NCI-H2196 treated with DMSO at 0.1 percent for 48 hours (cell line): ENCODE results near the gene DMD.

Source experiments
- DNase-seq: peaks from one replicate; lab custom pipeline; 2025; ENCODE audit not compliant: unreplicated experiment; lab: John Stamatoyannopoulos, UW

Gene DMD

DNA sequence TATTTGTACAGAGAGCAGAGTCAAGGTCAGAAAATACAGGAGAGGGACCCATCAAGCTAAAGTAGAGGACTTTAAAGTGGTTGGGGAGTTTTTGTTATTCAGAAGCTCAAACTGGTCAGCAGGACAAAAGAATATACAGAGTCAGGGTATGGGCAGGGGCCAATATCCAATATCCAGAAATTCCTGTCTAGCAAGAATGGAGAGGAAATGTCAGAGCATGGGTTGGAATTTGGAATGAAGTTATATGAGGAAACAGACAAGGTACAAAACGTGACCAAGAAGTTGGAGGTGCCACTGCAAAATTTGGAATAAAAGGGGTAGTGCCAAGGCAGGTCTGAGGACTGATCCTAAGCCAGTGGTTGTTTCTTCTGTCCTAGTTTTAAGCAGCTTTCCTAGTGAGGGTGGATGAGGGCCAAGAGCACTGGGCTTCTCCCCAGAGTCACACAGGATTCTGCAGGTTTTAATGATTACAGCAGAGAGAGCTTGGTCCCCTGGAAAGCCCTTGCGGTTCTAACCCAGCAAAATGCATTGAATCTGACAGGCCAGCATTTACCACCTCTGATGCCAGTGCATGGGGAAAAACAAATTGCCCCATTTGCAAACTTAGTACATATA is 1834.8 kb downstream of the DMD start:
- DNase-seq = no peak

DNA sequence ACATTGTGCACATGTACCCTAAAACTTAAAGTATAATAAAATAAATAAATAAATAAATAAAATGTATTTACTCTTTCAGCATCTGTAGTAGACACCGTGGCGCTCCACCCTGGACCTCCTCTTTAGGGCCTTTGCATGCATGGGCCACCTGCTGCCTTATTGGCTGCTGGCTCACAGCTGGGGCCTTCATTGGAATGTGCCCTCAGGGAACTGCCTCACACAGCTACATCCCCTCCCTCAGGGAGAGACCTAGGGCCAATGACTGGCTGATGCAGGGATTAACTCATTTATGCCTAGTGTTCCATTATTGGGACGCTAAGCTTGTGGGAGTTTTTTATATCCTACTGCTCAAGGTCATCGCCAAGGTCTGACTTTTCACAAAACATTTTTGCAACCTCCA is 1836.6 kb downstream of the DMD start:
- DNase-seq = no peak

DNA sequence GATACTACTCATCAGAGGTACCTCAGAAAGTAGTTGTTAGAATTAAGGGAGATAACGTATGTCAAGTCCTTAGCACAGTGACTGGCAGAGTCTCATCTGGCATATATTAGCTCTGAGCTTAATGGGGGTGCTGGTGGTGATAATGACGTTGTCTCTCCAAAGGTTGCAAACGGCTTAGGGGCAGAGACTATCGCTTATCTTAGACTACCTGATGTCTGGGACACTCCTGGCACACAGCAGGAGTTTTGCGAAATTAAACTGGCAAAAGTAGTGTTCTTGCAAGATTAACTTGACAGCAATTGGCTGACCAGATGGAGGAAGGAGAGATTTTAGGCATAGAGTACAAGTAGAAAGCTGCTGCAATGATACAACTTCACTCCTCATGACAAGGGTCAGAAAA is 1839.4 kb downstream of the DMD start:
- no peak for DNase-seq

DNA sequence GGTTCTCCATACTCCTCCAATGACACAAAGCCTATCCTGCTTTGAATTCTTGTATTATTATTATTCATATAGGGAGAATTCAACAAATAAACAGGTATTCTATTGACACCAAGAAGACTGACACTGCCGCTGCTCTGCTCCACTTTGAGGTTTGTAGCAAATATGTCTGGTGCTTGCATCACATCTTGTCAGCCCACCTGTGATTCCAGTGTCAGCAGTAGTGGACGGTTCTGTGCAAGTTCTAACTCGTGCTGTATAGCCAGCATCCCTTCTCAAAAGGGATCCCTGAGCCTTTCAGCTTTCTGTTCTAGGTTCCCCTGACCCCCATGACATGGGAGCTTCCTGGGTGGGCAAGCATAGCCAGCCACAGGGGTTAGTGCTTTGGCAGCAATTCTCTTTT is 1843.5 kb downstream of the DMD start:
- no peak for DNase-seq

DNA sequence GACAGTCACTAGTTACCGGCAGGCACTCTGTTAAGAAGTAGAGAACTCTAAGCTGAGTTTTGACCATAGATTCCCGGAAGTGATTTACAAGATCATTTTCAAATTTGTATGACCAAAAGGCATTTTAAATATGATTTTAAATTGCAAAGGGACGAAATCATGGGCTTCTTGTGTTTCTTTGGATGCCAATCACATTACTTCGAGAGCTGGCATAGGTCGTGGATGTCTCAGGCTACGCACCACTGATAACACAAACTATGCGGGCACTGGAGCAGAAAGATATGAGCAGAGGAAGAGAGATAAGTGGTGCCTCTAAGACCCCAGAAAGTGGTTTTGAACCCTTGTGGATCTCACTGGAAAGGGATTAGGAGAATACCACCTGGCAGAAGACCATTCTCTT is 1845.3 kb downstream of the DMD start:
- no peak for DNase-seq

DNA sequence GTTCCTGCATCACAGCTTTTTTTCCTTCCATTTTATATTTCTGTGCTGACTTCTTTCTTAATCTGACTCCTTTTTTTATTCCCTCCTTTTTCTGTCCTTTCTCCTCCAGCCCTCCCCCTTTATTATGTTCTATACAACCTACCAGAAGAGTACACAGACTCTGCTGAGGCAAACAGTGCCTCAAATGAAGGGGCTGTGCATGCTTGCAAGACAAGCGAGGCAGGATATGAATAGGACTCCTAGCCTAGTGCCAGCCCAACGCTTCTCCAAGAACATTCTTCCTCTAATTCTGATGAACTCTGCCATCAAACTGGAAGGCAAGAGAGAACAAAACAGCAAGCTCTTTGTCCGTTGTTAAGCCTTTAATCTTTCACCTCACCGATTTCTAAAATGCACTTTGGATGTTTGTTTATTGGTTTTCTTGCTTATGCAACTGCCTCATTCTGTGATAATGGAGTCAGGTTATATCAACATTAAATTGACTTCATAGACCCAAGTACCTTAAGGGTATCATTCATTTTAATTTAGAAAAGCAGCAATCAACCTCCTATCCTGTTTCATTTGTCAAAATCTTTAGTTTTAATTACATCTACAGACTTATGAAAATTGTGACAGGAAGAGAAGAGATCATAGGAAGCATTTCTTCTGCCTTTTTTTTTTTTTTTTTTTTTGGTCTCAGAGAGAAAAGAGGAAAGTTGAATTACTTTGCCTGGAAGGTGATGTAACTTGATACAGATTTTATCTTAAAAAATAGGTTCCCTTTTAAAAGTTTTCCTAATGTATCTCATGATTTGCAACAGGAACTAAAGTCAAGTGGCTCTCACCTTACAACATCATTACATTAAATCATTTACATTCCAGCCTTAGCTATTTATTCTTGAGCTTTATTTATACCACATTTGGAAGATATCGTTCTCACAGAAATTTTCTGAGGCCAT is 1854.8 kb downstream of the DMD start:
- no peak for DNase-seq

DNA sequence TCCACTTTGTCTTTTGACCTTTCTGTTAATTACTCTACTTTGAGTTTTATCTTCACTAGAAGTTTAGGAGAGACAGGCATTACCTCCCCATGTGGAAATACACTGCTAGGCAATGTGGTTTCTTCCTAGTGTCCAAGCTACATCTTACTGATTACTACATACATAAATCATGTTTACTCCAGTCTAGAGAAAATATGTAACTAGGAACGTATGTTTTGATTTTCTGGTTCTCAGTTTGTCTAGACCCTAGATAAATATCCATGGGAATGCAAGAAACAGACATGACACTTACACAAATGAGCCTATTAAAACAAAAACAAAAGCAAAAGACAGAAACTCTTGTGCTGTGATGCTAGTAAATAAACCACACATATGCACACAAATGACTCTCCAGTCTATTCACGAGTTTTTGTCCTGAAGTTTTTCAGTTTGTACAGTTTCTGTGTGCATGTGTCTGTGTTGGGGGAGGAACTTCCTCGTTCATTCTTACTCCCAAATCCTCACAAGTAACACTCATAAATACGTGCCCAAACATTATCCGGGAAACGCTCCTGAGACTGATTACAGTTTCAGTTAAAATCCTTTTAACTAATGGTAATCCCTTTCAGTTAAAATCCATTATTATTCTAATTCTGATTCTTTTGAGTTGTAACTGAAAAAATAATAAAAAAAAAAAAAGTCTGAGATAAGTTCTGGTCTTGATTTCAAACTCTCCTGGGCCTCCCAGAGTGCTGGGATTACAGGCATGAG is 1856.0 kb downstream of the DMD start:
- DNase-seq = no peak

DNA sequence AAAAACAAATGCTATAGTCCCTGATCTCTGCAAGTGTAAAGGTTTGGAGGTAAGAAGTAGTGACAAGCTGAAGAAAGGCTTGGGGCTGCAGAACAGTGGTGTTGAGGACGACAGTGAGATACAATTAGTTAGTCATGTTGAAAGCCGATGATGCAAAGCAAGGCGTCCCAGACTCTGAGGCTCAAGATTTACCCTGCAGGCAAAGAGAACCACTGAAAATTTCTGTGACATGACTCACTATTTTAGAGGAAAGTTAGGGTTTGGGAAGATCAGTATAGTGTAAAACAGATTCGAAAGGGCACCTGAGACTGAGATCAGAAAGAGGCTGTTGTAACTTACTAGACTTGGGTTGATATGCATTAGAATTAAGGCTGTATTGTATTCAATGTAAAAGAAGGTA is 1858.3 kb downstream of the DMD start:
- no peak for DNase-seq

DNA sequence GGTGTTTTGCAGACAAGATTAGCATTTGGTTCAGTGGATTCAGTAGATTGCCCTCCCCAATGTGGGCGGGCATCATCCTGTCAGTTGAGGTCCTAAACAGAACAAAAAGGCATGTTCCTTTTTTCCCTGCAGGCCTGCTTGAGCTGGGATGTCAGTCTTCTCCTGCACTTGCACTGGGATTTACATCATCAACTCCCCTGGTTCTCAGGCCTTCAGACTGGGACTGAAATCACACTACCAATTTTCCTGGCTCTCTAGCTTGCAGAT is 1860.6 kb downstream of the DMD start:
- no peak for DNase-seq

DNA sequence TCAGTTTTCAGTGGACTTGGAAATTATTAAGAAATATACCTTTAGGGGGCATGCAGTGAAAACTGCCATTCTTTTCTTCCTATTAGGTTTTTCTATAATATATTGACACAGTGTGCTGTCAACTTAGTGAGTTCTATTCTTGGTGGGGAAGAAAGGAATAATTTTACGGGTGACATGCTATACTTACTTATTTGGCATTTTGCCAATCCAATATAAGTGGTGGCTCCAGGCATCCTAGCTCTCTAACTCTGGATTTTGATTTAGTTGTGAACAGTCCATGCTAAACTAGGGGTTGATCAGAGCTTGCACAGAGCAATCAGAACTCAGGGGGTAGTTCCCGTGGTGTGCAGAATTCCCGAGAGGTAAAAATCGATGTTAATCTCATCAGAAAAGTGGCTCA is 1861.8 kb downstream of the DMD start:
- DNase-seq = no peak

DNA sequence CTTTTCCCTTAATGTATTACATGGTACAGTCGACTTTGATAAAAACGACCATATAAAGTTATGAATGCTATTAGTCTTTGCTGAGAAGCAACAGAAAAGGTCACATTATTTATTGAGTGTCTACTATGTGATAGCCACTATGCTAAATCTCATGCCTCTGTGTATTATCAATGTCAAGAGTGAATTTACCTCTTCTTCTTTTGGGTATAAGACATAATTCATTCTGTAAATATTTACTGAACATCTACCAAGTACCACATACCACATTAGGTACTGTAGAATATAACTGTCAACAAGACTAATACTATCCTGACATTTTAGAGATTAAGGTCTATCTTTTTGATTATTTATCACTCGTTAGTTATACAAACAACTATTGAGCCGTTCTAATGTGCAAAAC is 1870.8 kb downstream of the DMD start:
- DNase-seq = no peak

DNA sequence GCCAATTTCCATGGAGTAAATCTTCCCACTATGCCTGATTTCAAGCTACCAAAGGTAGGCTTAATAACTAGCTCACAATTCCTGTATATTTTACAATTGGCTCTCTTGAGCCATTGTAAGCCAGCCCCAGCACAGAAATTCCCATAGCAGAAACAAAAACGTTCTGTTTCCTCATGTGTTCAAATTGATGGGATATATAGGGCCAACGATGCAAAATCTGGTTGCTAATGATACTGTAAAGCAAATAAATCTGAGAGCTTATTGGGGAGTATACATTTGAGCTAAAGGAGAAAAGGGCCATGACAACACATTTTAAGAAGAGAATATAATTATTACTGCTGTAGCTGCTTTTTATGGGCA is 1872.4 kb downstream of the DMD start:
- DNase-seq = no peak

DNA sequence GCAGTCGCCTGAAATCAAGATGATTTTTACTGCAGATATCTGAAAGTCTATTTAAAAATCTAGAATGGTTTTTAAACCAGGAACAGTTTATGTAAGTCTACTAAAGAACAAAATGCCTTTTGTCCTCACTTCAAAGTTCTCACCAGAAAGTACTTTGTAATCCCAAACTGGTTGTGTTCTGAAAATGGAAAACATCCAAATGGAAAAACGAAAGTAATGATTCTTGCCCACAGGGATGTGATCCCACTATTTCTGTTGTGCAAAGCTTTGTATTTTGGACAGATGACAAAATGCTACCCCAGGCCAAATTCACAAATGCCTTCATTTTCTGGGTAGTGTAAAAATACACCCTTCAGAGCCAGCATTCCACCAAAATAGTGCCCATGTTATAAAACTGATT is 1874.0 kb downstream of the DMD start:
- no peak for DNase-seq

DNA sequence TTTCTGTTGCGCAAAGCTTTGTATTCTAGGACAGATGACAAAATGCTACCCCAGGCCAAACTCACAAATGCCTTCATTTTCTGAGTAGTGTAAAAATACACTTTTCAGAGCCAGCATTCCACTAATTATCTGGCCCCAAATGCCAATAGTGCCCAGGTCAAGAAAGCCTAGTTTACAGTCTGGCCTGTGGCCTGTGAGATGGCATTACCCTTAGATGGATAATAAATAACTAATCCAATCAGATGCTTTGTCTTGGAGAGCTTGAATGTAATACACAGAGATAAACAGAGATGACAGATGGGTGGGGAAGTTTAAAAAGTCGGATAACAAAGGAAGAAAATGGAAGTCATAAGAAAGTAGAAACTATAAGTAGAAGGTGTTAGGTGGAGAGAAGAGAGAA is 1874.9 kb downstream of the DMD start:
- no peak for DNase-seq

DNA sequence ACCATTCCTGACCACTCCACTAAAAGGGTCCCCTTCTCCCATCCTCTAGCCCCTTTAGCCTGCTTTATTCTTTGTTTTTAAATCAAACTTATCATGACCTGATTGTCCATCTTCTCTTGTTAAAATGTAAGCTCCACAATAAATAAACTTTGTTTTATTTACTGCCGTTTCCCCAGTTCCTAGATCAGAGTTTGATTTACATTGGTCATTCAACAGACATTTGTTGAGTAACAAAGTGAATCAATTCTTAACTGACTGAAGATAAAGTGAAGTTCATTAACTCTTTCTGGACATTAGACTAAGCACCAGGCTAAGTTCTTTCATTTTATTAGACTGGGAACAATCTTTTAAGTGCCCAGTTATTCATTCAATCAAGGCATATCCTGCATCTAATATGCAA is 1876.4 kb downstream of the DMD start:
- DNase-seq = no peak

DNA sequence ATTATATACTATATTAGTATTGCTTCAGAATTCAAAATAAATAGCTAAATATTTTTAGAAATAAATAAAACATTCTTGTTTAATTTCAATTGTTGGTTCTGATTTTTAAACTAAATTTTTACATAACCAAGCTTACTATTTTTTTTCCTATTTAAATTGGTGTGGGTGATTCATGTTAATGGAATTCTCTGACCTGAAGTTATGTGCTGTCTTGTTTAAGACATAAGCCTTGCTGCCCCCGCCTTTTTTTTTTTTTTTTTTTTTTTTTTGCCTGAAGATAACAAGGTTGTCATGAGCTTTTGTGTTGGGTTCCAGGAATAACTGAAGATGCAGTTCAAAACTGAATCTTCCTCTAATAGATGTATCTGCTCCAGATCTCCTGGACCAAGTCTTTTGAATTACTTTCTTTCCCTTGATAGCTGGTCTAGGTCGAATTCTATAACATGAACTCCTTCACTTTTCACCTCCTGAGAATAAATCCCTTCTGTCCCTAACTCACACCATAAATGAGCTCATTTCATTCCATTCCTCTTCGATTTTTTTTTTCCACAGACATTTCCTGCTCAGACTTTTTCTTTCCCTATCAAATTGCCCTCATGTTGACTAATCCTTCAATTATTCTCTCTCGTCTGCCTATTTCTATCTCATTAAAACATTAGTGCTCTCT is 1878.1 kb downstream of the DMD start:
- DNase-seq = no peak

DNA sequence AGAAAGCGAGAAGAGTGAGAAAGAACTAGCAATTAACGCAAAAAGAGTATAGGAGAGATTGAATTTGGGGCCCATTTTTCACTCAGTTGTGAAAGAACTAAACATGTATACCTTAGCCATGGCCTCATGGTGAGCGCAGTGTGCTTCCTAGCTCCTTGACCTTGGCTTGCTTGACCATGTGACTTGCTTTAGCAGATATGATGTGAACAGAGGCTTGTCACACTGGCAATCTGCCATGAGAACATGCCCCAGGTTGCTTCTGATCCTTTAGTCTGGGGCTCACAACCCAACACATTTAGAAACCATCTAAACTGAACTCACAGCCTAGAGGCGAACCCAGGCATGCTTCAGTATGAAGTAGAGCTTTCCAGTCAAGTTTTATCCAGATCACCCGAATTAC is 1879.4 kb downstream of the DMD start:
- no peak for DNase-seq

DNA sequence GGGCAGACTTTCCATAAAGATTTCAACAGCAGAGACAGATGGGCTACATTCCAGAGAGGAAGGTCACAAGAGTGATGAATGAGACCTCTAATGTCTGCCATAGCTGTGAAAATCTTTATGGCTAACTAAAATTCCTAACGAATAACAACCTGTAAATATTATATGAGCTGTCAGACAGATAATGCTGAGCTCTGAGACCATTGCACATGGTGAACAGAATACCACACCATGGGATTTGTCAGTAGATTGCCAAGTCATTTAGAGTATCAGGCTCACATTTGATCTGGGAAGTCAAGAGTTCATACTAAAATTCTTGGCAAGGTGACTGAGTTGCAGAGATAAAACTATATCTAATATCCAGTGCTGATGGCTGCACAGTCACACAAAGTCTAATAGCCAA is 1880.3 kb downstream of the DMD start:
- DNase-seq = no peak

DNA sequence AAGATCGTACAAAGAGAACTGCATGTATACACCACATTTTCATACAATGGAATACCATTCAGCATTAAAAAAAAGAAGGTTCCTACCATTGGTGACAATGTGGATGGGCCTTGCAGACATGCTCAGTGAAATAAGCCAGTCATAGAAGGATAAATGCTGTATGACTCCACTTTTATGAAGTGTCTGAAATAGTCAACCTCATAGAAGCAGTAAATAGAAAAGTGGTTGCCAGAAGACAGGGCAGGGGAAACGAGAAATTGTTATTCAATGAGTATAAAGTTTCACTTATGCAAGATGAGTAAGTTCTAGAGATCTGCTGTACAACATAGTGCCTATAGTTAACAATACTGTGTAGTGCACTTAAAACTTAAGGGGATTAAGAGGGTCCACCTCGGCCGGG is 1882.1 kb downstream of the DMD start:
- DNase-seq = no peak

DNA sequence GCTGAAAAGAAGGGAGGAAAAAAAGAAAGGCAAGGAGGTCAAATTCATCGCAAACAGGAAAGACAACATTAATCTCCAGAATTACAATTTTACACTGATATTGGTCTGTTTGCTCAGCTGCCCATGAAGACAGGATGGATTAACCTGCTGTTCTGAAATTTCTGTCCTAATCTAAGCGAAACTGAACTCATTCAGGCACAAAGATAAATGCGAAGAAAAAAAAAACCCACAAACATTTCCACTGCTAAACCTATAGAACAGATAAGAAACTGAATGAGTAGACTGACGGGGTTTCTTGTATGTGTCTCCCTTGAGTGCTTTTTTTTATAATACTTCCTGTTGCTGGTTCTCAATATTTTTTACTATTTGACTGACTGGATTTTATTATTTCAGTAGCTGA is 1887.7 kb downstream of the DMD start:
- no peak for DNase-seq

DNA sequence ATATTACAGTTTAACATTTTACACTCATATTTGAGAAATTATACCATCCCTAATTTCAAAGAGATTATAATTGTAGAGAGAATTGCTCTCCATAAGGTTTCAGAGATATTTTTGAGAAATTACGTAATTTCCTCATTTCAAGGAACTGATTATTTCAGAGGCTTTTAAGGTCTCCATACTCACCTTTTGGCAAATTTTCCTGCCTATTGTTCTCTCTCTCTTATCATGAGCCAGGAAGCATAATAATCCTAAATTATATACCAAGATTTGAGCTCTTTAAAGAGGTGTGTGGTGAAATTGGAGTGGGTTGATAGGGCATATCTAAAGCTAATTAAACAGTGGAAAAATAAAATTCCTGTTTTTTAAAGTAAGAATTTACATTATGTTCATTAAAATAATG is 1890.6 kb downstream of the DMD start:
- DNase-seq = no peak

DNA sequence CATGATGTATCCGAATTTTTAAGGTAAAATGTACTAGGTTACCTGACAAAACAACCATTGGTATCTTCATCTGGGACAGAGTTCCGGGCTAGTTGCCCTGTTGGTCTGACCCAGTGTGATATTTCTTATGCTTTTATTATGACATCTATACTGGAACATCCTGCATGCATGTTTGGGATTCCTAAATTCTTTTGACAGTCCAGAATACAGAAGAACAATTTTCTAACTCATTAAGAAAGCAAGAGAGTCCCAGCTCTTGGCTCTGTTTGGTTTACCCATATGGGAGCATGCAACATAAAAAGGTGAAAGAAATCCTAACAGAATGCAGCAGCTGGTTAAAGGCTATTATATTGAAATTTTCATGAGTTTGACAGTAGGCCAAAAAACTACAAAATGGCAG is 1891.8 kb downstream of the DMD start:
- DNase-seq = no peak
